Activated CD4-positive, alpha-beta T cell treated with anti-CD3 and anti-CD28 coated beads, Interleukin-2, amount 10 ng/mL, durations not matched to agents 7 days and 5 days (primary cell): ENCODE results near the gene BARX2. TPM values are rescaled to one million over a fixed set of nuclear protein-coding genes. Genes with fewer than 3 reads are reported as not detected.

Experiments used
- CTCF ChIA-PET: fragments of 350-600 bp; sonication (Branson Sonifier 250); formaldehyde crosslinking; loops from one replicate; lab custom pipeline; 2021; ENCODE audit warnings: antibody characterized with exemption; lab: Charles Lee
- POLR2A ChIA-PET: fragments of 350-600 bp; sonication (Branson Sonifier 250); formaldehyde crosslinking; loops from one replicate; lab custom pipeline; 2021; ENCODE audit warnings: antibody characterized with exemption; lab: Charles Lee
- DNase-seq: peaks from one replicate; pipeline ENCODE4 v3.0.0-alpha.2; 2020
- H3K27ac Mint-ChIP-seq: one replicate; pipeline ENCODE4 v1.8.0; 2021; ENCODE audit warnings: mild to moderate bottlenecking, moderate library complexity, mixed read lengths
- H3K27me3 Mint-ChIP-seq: one replicate; pipeline ENCODE4 v1.8.0; 2021; ENCODE audit warnings: mixed read lengths
- H3K36me3 Mint-ChIP-seq: one replicate; pipeline ENCODE4 v1.8.0; 2021; ENCODE audit warnings: low read depth, mixed read lengths
- H3K4me1 Mint-ChIP-seq: one replicate; pipeline ENCODE4 v1.8.0; 2021; ENCODE audit warnings: mixed read lengths
- H3K4me3 Mint-ChIP-seq: one replicate; pipeline ENCODE4 v1.8.0; 2021; ENCODE audit warnings: mild to moderate bottlenecking, moderate library complexity, mixed read lengths
- H3K9me3 Mint-ChIP-seq: one replicate; pipeline ENCODE4 v1.8.0; 2021; ENCODE audit warnings: mixed read lengths
- total RNA-seq, 2 experiments: library from RNA; stranded (reverse); gene quantifications; one replicate each; pipeline ENCODE4 v1.2.3, GENCODE V29; 2021

BARX2 gene
- total RNA-seq, 2 experiments from 2014 or later: not detected

- no peak for DNase-seq
- POLR2A ChIA-PET: no interaction called here
- Mint-ChIP-seq H3K27ac (no peak overlapping the region), H3K4me3 (no peak overlapping the region), H3K36me3 (no peaks in the 10 kb centered on the region), H3K9me3 (no peaks in the 10 kb centered on the region), H3K27me3 (peaks cover 3% of the 10 kb centered on the region), H3K4me1 (peaks cover 16% of the 10 kb centered on the region)
- CTCF ChIA-PET: no interaction called here
Observed at GRCh38 chr11:129440028-129440713, 64.5 kb downstream of the BARX2 start.

GRCh38 chr11:129442171-129442570 is 66.5 kb downstream of the BARX2 start:
- H3K27ac Mint-ChIP-seq: no peak overlapping the region
- no peak for DNase-seq
- ChIA-PET POLR2A (no interaction called here), CTCF (no interaction called here)
- H3K4me1 Mint-ChIP-seq: peaks cover 8% of the 10 kb centered on the region
- H3K9me3 Mint-ChIP-seq: peaks cover 1% of the 10 kb centered on the region
- H3K36me3 Mint-ChIP-seq: no peaks in the 10 kb centered on the region
- H3K27me3 Mint-ChIP-seq: no peaks in the 10 kb centered on the region
- H3K4me3 Mint-ChIP-seq: no peak overlapping the region

- DNase-seq: no peak
- CTCF ChIA-PET: no interaction called here
Observed at GRCh38 chr11:129443276-129443675, 67.6 kb downstream of the BARX2 start.

DNA sequence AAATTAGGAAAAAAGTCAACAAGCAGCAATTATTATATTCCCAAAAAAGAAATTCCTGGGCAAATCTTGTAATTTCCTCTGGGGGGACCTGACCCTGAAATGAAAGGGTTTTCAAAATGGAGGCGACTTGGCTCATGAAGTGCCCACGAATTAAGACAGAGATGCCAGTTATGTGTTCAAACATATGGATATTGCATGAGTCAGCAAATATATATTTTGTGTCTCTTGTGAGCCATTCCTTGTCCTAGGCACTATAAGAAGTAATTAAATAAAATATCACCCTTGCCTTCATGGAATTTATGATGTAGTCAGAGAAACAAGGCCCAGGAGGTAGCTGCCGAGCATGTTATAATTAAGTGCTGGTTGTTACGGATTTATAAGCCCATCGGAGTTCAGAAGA is 68.6 kb downstream of the BARX2 start:
- CTCF ChIA-PET: no interaction called here

More at GRCh38 chr11:129443276-129443675, 67.6 kb downstream of the BARX2 start:
- POLR2A ChIA-PET: no interaction called here
- Mint-ChIP-seq H3K4me1 (peaks cover 8% of the 10 kb centered on the region), H3K27me3 (no peaks in the 10 kb centered on the region), H3K27ac (no peak overlapping the region), H3K36me3 (no peaks in the 10 kb centered on the region), H3K9me3 (peaks cover 3% of the 10 kb centered on the region), H3K4me3 (no peak overlapping the region)

DNA sequence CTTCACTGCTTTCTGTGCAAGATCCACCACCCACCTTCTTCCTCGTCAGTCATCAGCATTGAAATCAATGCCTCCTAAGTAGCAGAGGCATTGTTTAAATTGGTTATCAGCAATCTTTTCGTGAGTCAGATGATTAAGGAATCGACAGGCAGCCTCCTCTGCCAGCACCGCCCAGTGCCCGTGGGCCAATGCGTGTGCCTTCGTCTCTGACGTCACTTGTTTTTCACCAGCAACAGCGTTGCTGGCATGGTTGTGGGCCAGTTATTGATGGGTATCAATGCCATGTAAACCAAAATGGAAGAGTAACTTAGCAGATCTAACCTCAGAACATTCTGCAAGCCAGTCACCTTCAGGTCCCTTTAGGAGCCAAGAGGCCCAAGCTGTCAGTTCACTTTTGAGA is 69.6 kb downstream of the BARX2 start:
- H3K9me3 Mint-ChIP-seq: peaks cover 3% of the 10 kb centered on the region
- CTCF ChIA-PET: no interaction called here
- no peaks in the 10 kb centered on the region for H3K36me3 Mint-ChIP-seq
- POLR2A ChIA-PET: no interaction called here
- H3K27ac Mint-ChIP-seq: no peak overlapping the region
- H3K27me3 Mint-ChIP-seq: no peaks in the 10 kb centered on the region
- H3K4me1 Mint-ChIP-seq: peaks cover 6% of the 10 kb centered on the region
- no peak for DNase-seq
- H3K4me3 Mint-ChIP-seq: no peak overlapping the region

More for the DNA sequence above, 68.6 kb downstream of the BARX2 start:
- H3K4me3 Mint-ChIP-seq: no peak overlapping the region
- H3K36me3 Mint-ChIP-seq: no peaks in the 10 kb centered on the region
- POLR2A ChIA-PET: no interaction called here
- DNase-seq: no peak
- H3K9me3 Mint-ChIP-seq: peaks cover 3% of the 10 kb centered on the region
- peaks cover 6% of the 10 kb centered on the region for H3K4me1 Mint-ChIP-seq
- H3K27me3 Mint-ChIP-seq: no peaks in the 10 kb centered on the region
- H3K27ac Mint-ChIP-seq: no peak overlapping the region

GRCh38 chr11:129446572-129446971 is 70.9 kb downstream of the BARX2 start:
- no peak overlapping the region for H3K27ac Mint-ChIP-seq
- ChIA-PET POLR2A (no interaction called here), CTCF (no interaction called here)
- H3K36me3 Mint-ChIP-seq: no peaks in the 10 kb centered on the region
- peaks cover 6% of the 10 kb centered on the region for H3K4me1 Mint-ChIP-seq
- no peak for DNase-seq
- peaks cover 5% of the 10 kb centered on the region for H3K9me3 Mint-ChIP-seq
- H3K27me3 Mint-ChIP-seq: no peaks in the 10 kb centered on the region
- H3K4me3 Mint-ChIP-seq: no peak overlapping the region

- H3K9me3 Mint-ChIP-seq: peaks cover 5% of the 10 kb centered on the region
- CTCF ChIA-PET: no interaction called here
- no peak overlapping the region for H3K4me3 Mint-ChIP-seq
- no peak for DNase-seq
- POLR2A ChIA-PET: no interaction called here
- peaks cover 5% of the 10 kb centered on the region for H3K4me1 Mint-ChIP-seq
- H3K27ac Mint-ChIP-seq: no peak overlapping the region
- no peaks in the 10 kb centered on the region for H3K27me3 Mint-ChIP-seq
- H3K36me3 Mint-ChIP-seq: no peaks in the 10 kb centered on the region
Observed at GRCh38 chr11:129447654-129448239, 72.1 kb downstream of the BARX2 start.

DNA sequence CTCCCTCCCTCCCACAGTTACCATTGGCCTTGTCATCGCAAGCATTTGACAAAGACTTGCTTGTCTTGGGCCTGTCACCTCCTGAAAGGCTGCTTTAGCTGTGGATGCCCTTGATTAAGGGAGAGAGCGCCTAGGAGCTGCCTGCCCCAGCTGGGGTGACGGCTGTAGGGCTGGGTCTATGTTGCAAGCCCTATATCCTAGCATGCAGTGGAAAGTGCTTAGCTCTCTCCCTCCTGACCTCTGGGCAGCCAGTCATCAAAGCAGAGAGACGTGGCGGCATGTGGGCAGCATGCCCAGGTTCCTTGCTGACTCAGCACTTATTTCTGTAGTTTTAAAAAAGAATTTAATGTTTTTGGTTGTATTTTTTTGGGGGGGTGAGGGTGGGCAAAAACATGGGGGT is 75.9 kb downstream of the BARX2 start:
- POLR2A ChIA-PET: no interaction called here
- no peak for DNase-seq
- H3K4me3 Mint-ChIP-seq: no peak overlapping the region
- no peaks in the 10 kb centered on the region for H3K4me1 Mint-ChIP-seq
- CTCF ChIA-PET: interaction anchor here (0.6 kb wide), 1 partner anchor 1526 kb away, joined by 3 read pairs; no protein-coding TSS in a partner anchor
- H3K27me3 Mint-ChIP-seq: no peaks in the 10 kb centered on the region
- H3K27ac Mint-ChIP-seq: no peak overlapping the region
- H3K36me3 Mint-ChIP-seq: no peaks in the 10 kb centered on the region
- peaks cover 5% of the 10 kb centered on the region for H3K9me3 Mint-ChIP-seq

DNA sequence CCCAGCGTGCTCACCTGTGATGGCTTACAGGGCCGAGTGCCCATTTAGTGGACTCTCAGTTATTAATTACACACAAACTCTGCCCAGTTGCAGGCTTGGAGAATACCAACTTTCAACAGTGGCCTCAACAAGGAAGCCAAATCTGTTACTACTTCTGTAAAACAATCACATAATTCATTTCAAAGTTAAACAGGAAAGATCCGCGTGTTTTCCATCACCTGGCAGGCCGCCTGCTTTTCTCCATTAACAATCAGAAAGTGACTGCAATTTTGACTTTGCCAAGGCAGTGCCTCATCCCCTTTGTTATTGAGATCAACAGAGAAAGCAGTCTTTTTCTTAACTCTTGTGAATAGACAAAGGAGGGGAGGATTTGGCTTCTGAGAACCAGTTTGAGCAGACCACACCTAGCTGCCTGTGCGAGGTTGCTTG is 77.7 kb downstream of the BARX2 start:
- Mint-ChIP-seq H3K27me3 (no peaks in the 10 kb centered on the region), H3K36me3 (no peaks in the 10 kb centered on the region), H3K9me3 (peaks cover 2% of the 10 kb centered on the region), H3K4me1 (no peaks in the 10 kb centered on the region), H3K27ac (no peak overlapping the region), H3K4me3 (no peak overlapping the region)
- ChIA-PET CTCF (no interaction called here), POLR2A (no interaction called here)
- no peak for DNase-seq

GRCh38 chr11:129455101-129455500 is 79.5 kb downstream of the BARX2 start:
- no peaks in the 10 kb centered on the region for H3K27me3 Mint-ChIP-seq
- H3K4me1 Mint-ChIP-seq: no peaks in the 10 kb centered on the region
- peaks cover 2% of the 10 kb centered on the region for H3K9me3 Mint-ChIP-seq
- CTCF ChIA-PET: no interaction called here
- no peaks in the 10 kb centered on the region for H3K36me3 Mint-ChIP-seq
- no peak overlapping the region for H3K4me3 Mint-ChIP-seq
- no peak overlapping the region for H3K27ac Mint-ChIP-seq
- DNase-seq: no peak
- POLR2A ChIA-PET: no interaction called here

DNA sequence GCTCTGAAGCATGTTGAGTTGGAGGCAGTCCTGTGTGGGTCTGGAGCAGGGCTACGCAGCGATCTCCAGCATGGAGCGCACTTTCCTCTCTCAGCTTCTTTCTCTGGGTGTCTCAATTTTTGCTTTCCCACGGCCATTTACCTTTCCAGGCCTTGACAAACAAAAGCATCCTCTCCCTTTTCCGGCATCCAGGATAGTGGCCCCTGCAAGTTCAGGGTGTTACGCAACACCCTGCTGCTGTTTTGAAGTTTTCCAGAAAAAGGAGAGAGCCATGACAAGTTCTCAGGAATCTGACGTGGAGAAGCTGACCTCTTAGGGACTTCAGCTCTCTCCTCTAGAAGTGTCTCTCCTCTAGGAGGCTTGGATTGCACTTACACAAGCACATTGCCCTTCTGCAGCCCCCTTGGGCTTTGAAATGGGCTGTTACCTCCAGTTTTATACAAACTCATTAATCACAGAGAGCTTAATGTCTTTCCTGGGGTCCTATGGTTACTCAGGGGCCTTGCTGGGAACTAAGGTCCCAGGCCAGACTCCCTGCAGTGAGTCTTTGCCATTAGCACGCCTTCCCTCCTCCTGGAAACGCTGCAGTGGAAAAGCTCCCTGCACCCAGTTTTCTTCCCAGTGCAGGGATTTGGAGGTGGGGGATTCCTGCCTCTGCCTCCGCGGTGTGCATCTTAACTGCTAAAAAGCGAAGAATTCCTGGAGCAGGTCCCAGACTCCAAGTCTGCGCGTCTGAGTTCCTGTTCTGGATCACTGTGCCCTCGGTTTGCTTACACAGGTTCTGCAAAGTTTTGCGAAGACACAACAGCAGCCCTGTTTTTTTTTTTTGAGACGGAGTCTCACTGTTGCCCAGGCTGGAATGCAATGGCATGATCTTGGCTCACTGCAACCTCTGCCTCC is 80.4 kb downstream of the BARX2 start:
- H3K4me3 Mint-ChIP-seq: no peak overlapping the region
- ChIA-PET POLR2A (no interaction called here), CTCF (interaction anchor here (0.6 kb wide), 1 partner anchor 30 kb away, joined by 3 read pairs; no protein-coding TSS in a partner anchor)
- no peak overlapping the region for H3K27ac Mint-ChIP-seq
- no peaks in the 10 kb centered on the region for H3K36me3 Mint-ChIP-seq
- DNase-seq: no peak
- H3K9me3 Mint-ChIP-seq: no peaks in the 10 kb centered on the region
- H3K27me3 Mint-ChIP-seq: no peaks in the 10 kb centered on the region
- H3K4me1 Mint-ChIP-seq: no peaks in the 10 kb centered on the region

GRCh38 chr11:129457321-129457720 is 81.7 kb downstream of the BARX2 start:
- no peaks in the 10 kb centered on the region for H3K9me3 Mint-ChIP-seq
- H3K4me1 Mint-ChIP-seq: no peaks in the 10 kb centered on the region
- ChIA-PET POLR2A (no interaction called here), CTCF (no interaction called here)
- no peak overlapping the region for H3K4me3 Mint-ChIP-seq
- DNase-seq: no peak
- H3K27me3 Mint-ChIP-seq: no peaks in the 10 kb centered on the region
- H3K36me3 Mint-ChIP-seq: no peaks in the 10 kb centered on the region
- no peak overlapping the region for H3K27ac Mint-ChIP-seq

DNA sequence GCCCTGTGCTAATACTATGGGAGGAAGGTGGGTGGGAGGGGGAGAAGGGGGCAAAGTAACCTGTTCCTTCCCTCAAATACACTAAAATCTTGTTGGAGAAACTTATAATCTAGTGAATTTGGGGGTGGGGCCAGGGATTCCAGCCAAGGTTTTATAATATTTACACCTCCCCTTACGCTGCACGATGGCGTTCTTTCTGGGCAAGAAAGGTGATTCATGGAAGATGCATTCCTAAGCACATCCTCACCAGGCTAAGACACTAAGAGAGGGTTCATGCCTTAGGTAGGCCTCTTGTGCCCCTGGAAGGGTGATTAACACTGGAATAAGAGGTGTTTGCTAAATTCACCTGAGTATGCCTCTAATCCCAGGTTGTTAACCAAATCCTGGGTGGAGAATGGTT is 82.6 kb downstream of the BARX2 start:
- H3K4me3 Mint-ChIP-seq: no peak overlapping the region
- CTCF ChIA-PET: no interaction called here
- no peak for DNase-seq
- H3K36me3 Mint-ChIP-seq: no peaks in the 10 kb centered on the region
- no peaks in the 10 kb centered on the region for H3K4me1 Mint-ChIP-seq
- H3K27me3 Mint-ChIP-seq: no peaks in the 10 kb centered on the region
- POLR2A ChIA-PET: no interaction called here
- H3K27ac Mint-ChIP-seq: no peak overlapping the region
- H3K9me3 Mint-ChIP-seq: peaks cover 2% of the 10 kb centered on the region
